ENCODE data around the gene MRPL38.

MRPL38 gene

GRCh38 chr17:75917917-75918445 is 13.3 kb upstream of the MRPL38 start:
- DNase-seq = no peak

- no peak for DNase-seq
Measured at GRCh38 chr17:75917141-75917916, 12.6 kb upstream of the MRPL38 start.

- no peak for DNase-seq
Measured at GRCh38 chr17:75915268-75915667, 10.6 kb upstream of the MRPL38 start.

- no peak for DNase-seq
Measured at GRCh38 chr17:75914643-75915267, 10.1 kb upstream of the MRPL38 start.

GRCh38 chr17:75913537-75914210 is 9.0 kb upstream of the MRPL38 start:
- DNase-seq = no peak

- DNase-seq = no peak
Measured at GRCh38 chr17:75910699-75911098, 6.0 kb upstream of the MRPL38 start.

- DNase-seq = no peak
Measured at GRCh38 chr17:75909812-75910274, 5.2 kb upstream of the MRPL38 start.

GRCh38 chr17:75909051-75909811 is 4.5 kb upstream of the MRPL38 start:
- no peak for DNase-seq

GRCh38 chr17:75908201-75908600 is 3.5 kb upstream of the MRPL38 start:
- no peak for DNase-seq

- DNase-seq = no peak
Measured at GRCh38 chr17:75906143-75906884, 1.6 kb upstream of the MRPL38 start.

- DNase-seq = no peak
Measured at GRCh38 chr17:75902406-75902805, 2.3 kb downstream of the MRPL38 start.

- DNase-seq = no peak
Measured at GRCh38 chr17:75901727-75902126, 3.0 kb downstream of the MRPL38 start.

GRCh38 chr17:75900691-75901533 is 3.8 kb downstream of the MRPL38 start:
- DNase-seq = peak in 1 of 5 donors; percentile 4

- no peak for DNase-seq
Measured at GRCh38 chr17:75899767-75900468, 4.8 kb downstream of the MRPL38 start.

GRCh38 chr17:75899353-75899752 is 5.3 kb downstream of the MRPL38 start:
- no peak for DNase-seq

GRCh38 chr17:75898791-75899190 is 5.9 kb downstream of the MRPL38 start:
- DNase-seq = no peak

GRCh38 chr17:75898065-75898464 is 6.6 kb downstream of the MRPL38 start:
- DNase-seq = no peak

GRCh38 chr17:75897160-75898019 is 7.3 kb downstream of the MRPL38 start:
- peak in 1 of 5 donors; percentile 14 for DNase-seq

Data from T-helper 1 cell (primary cell).